SKM-1 (cell line): ENCODE data around the gene TARS1.
"Not testable (repeated sequence)": the region's sequence is repeated elsewhere in the genome, so short reads cannot be mapped to it uniquely, and the experiment has no call there.

ENCODE experiments used
- DNase-seq: peaks from one replicate; lab custom pipeline; 2025; ENCODE audit not compliant: unreplicated experiment; lab: John Stamatoyannopoulos, UW

TARS1 gene

DNA sequence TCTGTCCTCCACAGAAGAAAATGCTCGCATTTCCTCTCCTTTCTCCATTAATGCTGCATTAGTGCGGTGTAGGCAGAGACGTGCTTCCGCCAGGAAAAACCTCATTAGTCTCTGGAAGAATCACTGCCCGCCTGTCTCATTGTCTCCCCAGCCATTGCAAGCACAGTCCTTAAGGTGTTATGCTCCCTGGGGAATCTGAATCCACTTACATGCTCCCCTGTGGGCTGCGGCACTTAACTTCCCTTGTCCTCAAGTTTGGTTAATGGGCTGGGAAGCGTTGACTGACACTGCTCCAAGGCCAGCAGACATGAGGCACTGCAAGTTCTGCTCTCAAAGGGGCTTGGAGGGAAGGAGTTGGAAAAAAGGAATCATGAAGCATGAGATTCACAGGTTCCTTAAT, 41.6 kb downstream of the TARS1 start:
- DNase-seq = no peak

DNA sequence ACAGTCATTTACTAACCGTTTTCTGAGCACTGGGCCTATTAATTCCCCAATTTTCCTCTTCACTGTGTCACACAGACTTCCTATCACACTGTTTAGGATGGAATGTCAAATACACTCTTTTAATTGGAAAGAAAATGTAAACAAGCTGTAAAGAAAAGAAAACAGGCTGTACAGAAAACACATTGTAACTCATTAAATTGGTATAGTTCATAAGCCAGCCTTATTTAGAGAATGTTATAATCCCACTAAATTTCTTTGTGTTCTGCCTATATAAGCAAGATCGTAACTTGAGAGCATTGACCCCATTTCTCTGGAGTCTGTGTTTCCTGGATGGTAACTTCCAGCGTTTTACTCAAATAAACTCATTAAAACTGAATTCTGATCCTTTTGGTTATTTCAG, 46.5 kb downstream of the TARS1 start:
- no peak for DNase-seq

DNA sequence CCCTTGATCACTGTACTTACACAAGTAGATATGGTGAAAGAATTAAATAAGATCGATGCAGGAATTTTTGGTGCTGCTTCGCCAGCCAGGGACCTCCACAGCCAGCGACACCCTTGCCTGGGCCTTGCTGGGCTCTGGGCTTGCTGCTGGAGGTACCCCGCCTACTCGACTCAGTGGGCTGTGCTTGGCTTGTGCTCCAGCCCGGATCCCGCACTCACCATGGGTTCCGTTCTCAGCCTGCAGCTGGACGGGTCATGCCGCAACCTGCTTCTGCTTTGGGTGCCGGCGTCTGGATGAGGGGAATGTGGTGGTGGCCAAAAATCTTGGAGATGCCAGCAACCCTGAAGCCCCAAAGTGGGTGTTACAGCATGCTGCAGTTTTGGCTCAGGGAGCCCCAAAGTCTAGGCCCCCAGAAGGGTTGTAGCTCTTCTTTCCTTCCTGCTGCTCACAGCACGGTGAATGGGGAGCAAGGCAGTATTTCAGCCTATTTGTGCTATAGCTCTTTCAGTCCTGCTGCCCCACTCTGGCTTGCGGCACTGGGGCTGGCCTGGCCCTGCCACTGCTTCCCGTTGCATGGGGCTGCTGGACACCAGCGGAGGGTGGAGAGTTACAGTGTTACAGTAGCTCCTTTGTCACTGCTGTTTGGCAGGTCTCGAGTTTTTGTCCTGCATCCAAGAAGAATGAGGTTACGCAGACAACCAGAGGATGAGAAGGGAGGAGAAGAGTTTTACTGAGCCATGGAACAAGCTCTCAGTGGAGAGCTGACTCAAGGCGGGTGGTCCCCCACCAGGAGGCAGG, 48.0 kb downstream of the TARS1 start:
- DNase-seq = no peak

DNA sequence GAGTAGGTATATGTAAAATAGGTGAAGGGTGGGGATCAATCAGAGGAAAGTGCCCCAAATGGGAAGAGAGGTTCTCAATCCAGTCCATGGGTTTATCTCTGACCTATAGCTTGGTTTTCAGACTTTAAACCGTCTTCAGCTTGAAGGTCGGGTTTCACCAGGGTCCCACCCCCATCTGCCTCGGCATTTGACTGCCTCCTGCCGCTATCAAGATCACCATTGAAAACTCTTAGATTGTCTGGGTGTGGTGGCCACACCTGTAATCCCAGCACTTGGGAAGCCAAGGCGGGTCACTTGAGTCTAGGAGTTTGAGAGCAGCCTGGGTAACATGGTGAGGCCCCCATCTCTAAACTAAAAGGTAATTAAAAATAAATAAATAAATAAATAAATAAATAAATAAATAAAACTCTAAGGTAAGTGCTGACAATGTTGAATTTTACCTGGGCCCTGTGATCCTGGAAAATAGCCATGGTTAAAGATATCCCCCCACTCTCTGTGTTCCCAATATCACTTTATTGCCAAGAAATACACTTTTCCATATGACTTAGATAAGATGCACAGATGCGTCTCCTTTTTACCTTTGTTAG, 48.8 kb downstream of the TARS1 start:
- DNase-seq = no peak

DNA sequence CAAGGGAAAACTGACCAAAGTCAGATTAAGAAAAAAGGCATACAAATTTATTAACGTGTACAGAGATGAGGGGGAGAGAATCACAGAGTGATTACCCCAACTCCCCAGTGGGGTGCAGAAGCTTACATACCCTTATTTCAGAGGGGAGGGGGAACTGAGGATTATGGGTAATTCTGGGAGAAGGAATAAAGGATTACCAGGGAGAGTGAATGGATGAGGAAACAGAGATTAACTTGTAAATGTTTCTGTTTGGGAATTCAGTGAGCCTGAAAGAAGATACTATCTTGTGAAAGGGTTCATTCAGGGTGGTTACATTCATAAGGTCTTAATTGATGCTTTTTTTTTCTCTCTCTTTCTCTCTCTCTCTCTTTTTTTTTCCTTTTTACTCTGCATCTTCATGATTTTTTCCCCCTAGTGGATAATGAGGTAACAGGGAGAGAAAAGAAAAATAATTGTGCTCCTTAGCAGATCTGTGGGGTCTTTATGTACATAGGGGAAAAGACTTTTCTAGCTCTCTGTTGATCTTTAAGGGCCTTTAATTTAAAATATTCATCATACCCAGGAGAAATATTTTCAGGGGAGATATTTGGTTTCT, 49.4 kb downstream of the TARS1 start:
- DNase-seq = no peak

DNA sequence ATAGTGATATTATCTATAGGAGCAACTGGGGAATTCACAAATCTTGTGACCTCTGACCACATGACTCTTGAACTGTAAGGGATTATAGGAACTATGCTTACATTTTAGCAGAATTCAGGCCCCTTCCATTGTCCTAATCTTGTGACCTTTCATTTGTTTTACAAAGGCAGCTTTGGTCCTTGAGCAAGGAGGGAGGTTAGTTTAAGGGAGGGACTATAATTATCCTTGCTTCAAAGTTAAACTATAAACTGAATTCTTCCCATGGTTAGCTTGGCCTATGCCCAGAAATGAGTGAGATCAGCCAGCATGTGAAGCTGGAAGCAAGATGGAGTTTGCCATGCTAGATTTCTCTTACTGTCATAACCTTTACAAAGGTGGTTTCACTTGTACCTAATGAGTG, 51.2 kb downstream of the TARS1 start:
- DNase-seq = no peak

DNA sequence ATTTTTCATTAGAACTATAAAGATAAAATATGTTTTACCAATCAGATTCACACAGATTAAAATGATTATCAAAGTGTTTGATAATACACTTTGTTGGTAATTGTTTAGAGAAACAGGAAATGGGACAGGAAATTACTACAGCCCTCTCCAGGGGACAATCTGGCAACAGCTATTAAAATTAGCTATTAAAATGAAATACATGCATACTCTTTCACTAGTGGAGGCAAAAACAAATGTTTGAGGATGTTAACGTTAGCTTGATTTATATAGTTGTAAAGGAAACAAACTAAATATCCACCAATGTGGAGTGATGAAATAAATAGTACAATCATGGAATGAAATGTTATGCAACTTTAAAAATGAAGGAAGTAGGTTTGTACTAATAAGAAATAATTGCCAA, 53.7 kb downstream of the TARS1 start:
- no peak for DNase-seq

DNA sequence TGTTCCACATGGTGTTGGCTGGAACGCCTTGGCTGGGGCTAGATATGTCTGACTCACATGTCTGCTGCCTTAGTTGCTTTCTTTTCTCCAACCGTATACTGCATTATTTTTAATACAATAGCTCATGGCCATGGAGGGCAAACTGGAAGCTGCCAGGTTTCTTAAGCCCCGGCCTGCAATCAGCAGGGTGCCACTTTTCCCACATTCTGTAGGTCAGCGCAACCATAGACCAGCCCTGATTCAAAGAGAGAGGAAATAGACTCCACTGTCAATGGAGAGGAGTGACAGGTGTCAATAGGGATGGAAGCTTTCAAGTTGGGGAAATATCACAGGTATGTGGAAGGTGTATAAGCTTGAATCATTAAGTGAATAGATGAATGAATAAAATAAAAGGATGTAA, 60.5 kb downstream of the TARS1 start:
- DNase-seq = no peak

DNA sequence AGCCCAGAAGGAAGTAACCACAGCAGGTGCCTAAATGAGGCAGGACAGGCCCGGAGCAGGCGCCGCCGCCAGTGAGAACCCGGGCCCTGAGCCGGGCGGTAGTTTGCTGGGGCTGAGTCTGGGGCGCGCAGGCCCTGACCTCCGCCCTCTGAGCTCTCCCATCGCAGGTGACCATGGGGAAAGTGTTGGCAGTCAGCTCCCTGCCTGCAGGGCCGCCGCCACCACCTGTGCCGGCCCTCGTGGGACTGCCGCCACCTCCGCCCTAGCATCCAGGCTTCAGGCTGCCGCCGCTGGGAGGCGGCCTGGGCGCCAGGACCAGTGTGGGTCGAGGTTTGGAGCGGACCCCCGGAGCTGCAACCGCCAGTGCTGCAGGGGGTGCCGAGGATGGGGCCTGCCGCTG, 61.1 kb downstream of the TARS1 start:
- no peak for DNase-seq

DNA sequence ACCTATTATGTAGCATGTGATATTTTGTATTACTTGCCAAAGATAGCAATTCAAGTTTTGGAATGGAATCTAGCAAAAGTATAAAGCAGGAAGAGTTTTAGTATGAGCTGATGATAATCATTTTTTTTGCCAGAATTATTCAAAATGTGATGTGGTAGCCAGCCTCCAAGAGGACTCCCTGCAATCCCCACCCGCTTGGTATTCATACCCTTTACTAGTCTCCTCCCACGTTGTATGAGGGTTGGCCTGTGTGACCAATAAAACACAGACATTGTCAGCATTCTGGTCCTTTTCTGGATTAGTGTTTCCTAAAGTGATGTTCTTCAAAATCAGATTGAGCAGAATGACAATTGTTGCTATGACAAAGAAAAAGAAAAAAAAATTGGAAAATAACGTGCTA, 63.8 kb downstream of the TARS1 start:
- no peak for DNase-seq

DNA sequence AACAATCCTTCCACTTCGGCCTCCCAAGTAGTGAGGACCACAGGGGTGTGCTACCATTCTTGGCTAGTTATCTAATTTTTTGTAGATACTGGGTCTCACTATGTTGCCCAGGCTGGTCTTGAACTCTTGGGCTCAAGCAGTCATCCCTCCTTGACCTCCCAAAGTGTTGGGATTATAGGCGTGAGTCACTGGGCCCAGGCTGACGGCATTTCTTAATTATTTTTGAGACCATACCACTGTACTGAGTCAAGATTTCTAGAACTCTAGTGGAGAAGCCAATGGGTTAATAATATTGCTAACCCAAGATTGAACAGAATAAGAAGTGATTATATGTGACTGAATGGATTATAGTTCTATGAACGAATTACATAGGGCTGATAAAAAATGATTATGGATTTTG, 66.7 kb downstream of the TARS1 start:
- no peak for DNase-seq

DNA sequence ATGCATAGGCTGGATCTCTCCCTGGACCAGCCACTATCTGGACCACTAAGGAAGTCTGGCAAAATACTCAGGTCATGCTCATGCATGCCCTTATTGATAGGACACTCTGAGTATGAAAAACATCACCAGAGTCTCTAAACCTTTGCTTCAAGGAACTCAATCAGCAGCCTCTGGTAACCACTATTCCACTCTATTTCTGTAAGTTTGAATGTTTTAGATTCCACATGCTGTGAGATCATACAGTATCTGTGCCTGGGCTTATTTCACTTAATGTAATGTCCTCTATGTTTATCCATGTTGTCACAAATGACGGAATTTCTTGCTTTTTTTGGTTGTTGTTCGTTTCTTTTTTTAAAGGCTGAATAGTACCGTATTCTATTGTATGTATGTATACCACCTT, 68.3 kb downstream of the TARS1 start:
- no peak for DNase-seq

DNA sequence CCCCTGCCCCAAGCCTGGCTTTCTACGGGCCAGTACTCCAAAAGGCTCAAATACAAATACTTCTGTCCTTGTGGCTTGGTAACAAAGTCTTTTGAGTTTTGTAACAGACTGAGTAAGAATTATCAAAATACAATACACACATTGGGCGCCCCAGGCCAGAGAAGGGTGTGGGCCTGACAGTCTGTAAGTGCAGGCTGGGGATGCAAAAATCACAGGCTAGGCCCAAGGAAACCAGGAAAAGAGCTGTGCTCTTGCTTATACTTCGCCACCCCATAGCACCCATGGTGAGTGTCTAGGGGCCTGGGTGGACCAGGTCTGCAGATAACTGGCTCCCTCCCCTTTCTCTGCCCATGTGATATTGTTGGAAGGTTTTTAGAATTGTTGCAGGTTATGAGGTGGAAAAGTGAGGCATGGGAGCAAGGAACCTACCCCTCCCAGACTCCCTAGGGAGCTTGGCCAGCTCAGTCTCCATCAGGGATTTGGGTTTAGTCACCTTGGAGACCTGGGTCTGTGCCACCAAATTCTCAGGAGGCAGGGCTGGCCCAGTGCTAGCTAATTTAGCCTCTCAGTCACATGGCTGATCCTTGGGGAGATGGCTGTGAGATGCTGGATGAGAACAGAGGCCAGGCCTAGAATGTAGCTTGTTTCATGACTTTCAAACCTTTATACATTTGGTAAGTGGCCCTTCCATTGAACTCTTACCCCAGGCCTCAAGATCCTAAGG, 72.9 kb downstream of the TARS1 start:
- no peak for DNase-seq

DNA sequence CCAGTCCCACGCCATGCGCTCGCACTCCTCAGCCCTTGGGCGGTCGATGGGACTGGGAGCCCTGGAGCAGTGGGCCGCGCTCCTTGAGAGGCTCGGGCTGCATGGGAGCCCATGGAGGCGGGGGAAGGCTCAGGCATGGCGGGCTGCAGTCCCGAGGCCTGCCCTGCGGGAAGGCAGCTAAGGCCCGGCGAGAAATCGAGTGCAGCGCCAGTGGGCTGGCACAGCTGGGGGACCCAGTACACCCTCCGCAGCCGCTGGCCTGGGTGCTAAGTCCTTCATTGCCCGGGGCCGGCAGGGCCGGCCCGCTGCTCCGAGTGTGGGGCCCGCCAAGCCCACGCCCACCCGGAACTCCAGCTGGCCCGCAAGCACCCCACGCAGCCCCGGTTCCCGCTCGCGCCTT, 74.6 kb downstream of the TARS1 start:
- not testable (repeated sequence) for DNase-seq

DNA sequence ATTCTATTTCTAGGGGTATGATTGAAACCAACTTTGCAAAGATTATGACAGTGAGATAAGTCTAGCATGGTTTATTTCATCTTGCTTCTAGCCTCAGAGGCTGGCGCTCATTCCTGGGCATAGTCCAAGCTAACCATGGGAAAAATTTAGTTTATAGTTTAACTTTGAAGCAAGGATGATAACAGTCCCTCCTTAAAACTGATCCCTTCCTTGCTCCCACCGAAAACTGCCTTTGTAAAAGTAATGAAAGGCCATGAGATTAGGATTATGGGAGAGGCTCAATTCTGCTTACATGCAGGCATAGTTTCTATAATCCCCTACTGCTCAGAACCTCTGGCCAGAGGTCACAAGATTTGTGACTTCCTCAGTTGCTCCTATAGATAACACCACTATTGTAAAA, 75.7 kb downstream of the TARS1 start:
- no peak for DNase-seq
